Endothelial cell of umbilical vein (primary cell): ENCODE results near the gene IFITM10. TPM values are rescaled to one million over a fixed set of nuclear protein-coding genes. Genes with fewer than 3 reads are reported as not detected.

Experiments
- BruUV-seq: library from RNA; stranded (reverse); fragments of 400-500 nt; replicated peaks from 2 replicates; lab custom pipeline; 2021; lab: Mats Ljungman, UMichigan
- CTCF ChIA-PET: fragments of 300-600, 350-600 bp; sonication (Branson Sonifier 250); formaldehyde crosslinking; loops from one replicate; lab custom pipeline; 2021; ENCODE audit warnings: antibody characterized with exemption, inconsistent platforms; lab: Charles Lee
- POLR2A ChIA-PET: fragments of 300-600, 350-600 bp; sonication (Branson Sonifier 250); formaldehyde crosslinking; loops from one replicate; lab custom pipeline; 2021; ENCODE audit warnings: antibody characterized with exemption, inconsistent platforms; lab: Charles Lee
- DNase-seq: peaks from one replicate; pipeline ENCODE4 v3.0.0-alpha.2; 2011; ENCODE audit warnings: low read depth, low spot score
- FAIRE-seq: peaks from 2 replicates; lab custom pipeline; 2011; peaks lifted over from hg19 to GRCh38; lab: Jason Lieb, UNC
- H2AFZ ChIP-seq: 2 replicates; pipeline ENCODE4 v1.6.0; 2012; ENCODE audit warnings: low read depth, low read length, control low read depth, inconsistent platforms
- H3K27ac ChIP-seq: 2 replicates; pipeline ENCODE4 v1.5.1; 2011; ENCODE audit warnings: low read depth, mild to moderate bottlenecking, control low read depth, low read length, moderate library complexity; ENCODE audit not compliant: insufficient read depth
- H3K27me3 ChIP-seq, 2 experiments: 2 replicates each; pipeline versions ENCODE4 v1.6.0 to v1.6.1; 2011; ENCODE audit warnings: low read length in 2 of 2, mixed read lengths in 1 of 2; ENCODE audit not compliant: control insufficient read depth in 2 of 2, insufficient read depth in 2 of 2
- H3K36me3 ChIP-seq, 2 experiments: 2 replicates in 1 of 2; 3 replicates in 1 of 2; pipeline ENCODE4 v1.5.1; 2011; ENCODE audit warnings: low read length in 2 of 2, mild to moderate bottlenecking in 1 of 2, moderate library complexity in 1 of 2; ENCODE audit not compliant: control insufficient read depth in 2 of 2, insufficient read depth in 2 of 2; ENCODE audit errors: extremely low read depth in 1 of 2
- H3K4me1 ChIP-seq: 3 replicates; pipeline ENCODE4 v1.5.1; 2011; ENCODE audit warnings: mild to moderate bottlenecking, low read length; ENCODE audit not compliant: control insufficient read depth, insufficient read depth; ENCODE audit errors: extremely low read depth
- H3K4me2 ChIP-seq: 2 replicates; pipeline ENCODE4 v1.6.1; 2011; ENCODE audit warnings: low read length, control low read depth, mixed read lengths; ENCODE audit not compliant: insufficient read depth
- H3K4me3 ChIP-seq, 3 experiments: fragments of 200-600 bp in 1 of 3; sonication (generic), shearing (Covaris generic) in 1 of 3; replicated peaks in 1 of 3; 2 replicates each; pipeline ENCODE4 v1.5.1; 2011 to 2016; ENCODE audit warnings: control low read depth in 3 of 3, low read length in 3 of 3, mild to moderate bottlenecking in 2 of 3, inconsistent platforms in 1 of 3, low read depth in 1 of 3, moderate library complexity in 1 of 3; ENCODE audit not compliant: insufficient read depth in 1 of 3
- H3K79me2 ChIP-seq: 2 replicates; pipeline ENCODE4 v1.6.0; 2012; ENCODE audit warnings: low read length, inconsistent platforms; ENCODE audit not compliant: control insufficient read depth, insufficient read depth
- H3K9ac ChIP-seq: replicated peaks from 2 replicates; pipeline ENCODE3; 2011; ENCODE audit warnings: low read length, control low read depth; ENCODE audit not compliant: insufficient read depth; ENCODE audit errors: extremely low read depth
- H3K9me1 ChIP-seq: replicated peaks from 3 replicates; pipeline ENCODE4 v1.6.0; 2011; ENCODE audit warnings: mild to moderate bottlenecking, low read length; ENCODE audit not compliant: control insufficient read depth, insufficient read depth; ENCODE audit errors: extremely low read depth
- H3K9me3 ChIP-seq: replicated peaks from 2 replicates; pipeline ENCODE4 v1.5.1; 2012; ENCODE audit warnings: low read length, inconsistent platforms; ENCODE audit not compliant: control insufficient read depth, insufficient read depth
- H4K20me1 ChIP-seq: replicated peaks from 2 replicates; pipeline ENCODE3; 2011; ENCODE audit warnings: mild to moderate bottlenecking, low read length; ENCODE audit not compliant: control insufficient read depth, insufficient read depth; ENCODE audit errors: extremely low read depth
- EZH2 ChIP-seq: IDR thresholded peaks from 2 replicates; pipeline ENCODE4 v1.6.1; 2012; ENCODE audit warnings: borderline replicate concordance, low read depth, mild to moderate bottlenecking, moderate library complexity, low read length, inconsistent platforms; ENCODE audit not compliant: severe bottlenecking
- FOS ChIP-seq: IDR thresholded peaks from 2 replicates; pipeline ENCODE4 v1.6.1; 2011; ENCODE audit warnings: mild to moderate bottlenecking, low read length, moderate library complexity, borderline replicate concordance; ENCODE audit not compliant: insufficient read depth
- GATA2 ChIP-seq: IDR thresholded peaks from 2 replicates; pipeline ENCODE4 v1.7.0; 2011; ENCODE audit warnings: low read depth, mild to moderate bottlenecking, moderate library complexity, mixed read lengths, low read length; ENCODE audit not compliant: insufficient read length, insufficient read depth
- JUN ChIP-seq: IDR thresholded peaks from 2 replicates; pipeline ENCODE4 v1.6.1; 2011; ENCODE audit warnings: borderline replicate concordance, low read depth; ENCODE audit not compliant: insufficient read length, insufficient read depth
- MYC ChIP-seq: IDR thresholded peaks from one replicate; pipeline ENCODE4 v1.6.1; 2011; ENCODE audit warnings: mild to moderate bottlenecking, low read depth, low read length
- POLR2A ChIP-seq: IDR thresholded peaks from 2 replicates; pipeline ENCODE4 v1.6.1; 2012; ENCODE audit warnings: low read depth, mild to moderate bottlenecking, control low read depth, low read length
- POLR2AphosphoS5 ChIP-seq: IDR thresholded peaks from 2 replicates; pipeline ENCODE4 v1.6.1; 2012; ENCODE audit warnings: low read depth, mild to moderate bottlenecking, control low read depth, low read length, moderate library complexity; ENCODE audit not compliant: insufficient read depth
- dilution Hi-C: fragments of 300-500 bp; cut with MboI; formaldehyde crosslinking; loops from one replicate; pipeline ENCODE4 v1.15.0; 2019; ENCODE audit warnings: low sequenced_read_pairs; ENCODE audit not compliant: extremely low pct_ligation_motif_present
- intact Hi-C: fragments of 100-400 bp; cut with micrococcal nuclease; formaldehyde crosslinking; loops from one replicate; pipeline ENCODE4 v1.10.0; 2022
- polyA plus RNA-seq, 4 experiments: library from polyadenylated mRNA; depleted of rRNA in 3 of 4; stranded (reverse) in 3 of 4; unstranded in 1 of 4; fragments of >200 nt; gene quantifications; 2 replicates each; pipeline versions ENCODE4 v1.2.1 to v1.2.3, GENCODE V29; 2011 to 2012; ENCODE audit warnings: missing spikeins in 1 of 4
- total RNA-seq: library from RNA; stranded (reverse); gene quantifications from 2 replicates; pipeline ENCODE4 v1.2.3, GENCODE V29; 2021
- TF ChIP-seq, protein P1 (sequence below), 2 donors: IDR thresholded peaks; 1 replicate in 1 of 2; 2 replicates in 1 of 2; pipeline ENCODE4 v1.5.1; 2011; ENCODE audit warnings: low read length in 2 of 2, mild to moderate bottlenecking in 2 of 2, moderate library complexity in 2 of 2, control low read depth in 1 of 2, inconsistent platforms in 1 of 2, low read depth in 1 of 2; ENCODE audit not compliant: insufficient read depth in 1 of 2; ENCODE audit errors: extremely low read depth in 1 of 2
- TF ChIP-seq, protein P2 (sequence below): IDR thresholded peaks from 2 replicates; pipeline ENCODE4 v1.6.1; 2011; ENCODE audit not compliant: insufficient read depth, insufficient read length

IFITM10 gene
- total and polyA plus RNA-seq, 2 donors (not counting 3 experiments of a cell fraction or from before 2014, with no cell fraction given), result 0.04 to 0.66 TPM

DNA sequence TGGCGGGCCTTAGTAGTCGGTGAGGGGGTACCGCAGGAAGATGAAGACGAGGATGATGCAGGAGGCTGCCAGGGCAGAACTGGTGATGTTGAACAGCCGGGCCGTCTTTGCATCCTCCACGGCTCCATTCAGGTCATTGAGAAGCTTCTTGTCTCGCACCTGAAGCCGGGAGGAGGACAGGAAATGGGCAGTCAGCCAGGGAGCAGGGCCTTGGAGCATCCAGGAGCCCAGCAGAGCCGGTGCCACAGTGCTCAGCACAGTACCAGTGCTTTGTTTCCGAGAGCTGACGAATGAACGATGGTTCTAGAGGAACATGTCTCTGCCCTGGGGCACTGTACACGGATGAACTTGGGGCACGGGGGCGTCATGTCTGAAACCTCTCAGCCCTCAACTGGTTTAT, 15.1 kb downstream of the IFITM10 start:
- Histone ChIP-seq H3K27me3 (no peaks in the 10 kb centered on the region), H2AFZ (no peak overlapping the region), H4K20me1 (no peaks in the 10 kb centered on the region), H3K4me1 (no peaks in the 10 kb centered on the region), H3K27ac (no peak overlapping the region), H3K4me3 (no peak overlapping the region), H3K4me2 (no peak overlapping the region), H3K79me2 (no peaks in the 10 kb centered on the region), H3K36me3 (no peaks in the 10 kb centered on the region), H3K9me3 (no peaks in the 10 kb centered on the region), H3K9ac (no peak overlapping the region), H3K9me1 (no peaks in the 10 kb centered on the region)
- dilution Hi-C loops (no loop called here), intact Hi-C loops (no loop called here)
- DNase-seq (no peak), FAIRE-seq (no peak)
- no TSS peak for BruUV-seq
- POLR2A ChIA-PET, result no interaction called here
- CTCF ChIA-PET, result no interaction called here
- TF ChIP-seq POLR2A, result no peak
- TF ChIP-seq, protein P1, sequence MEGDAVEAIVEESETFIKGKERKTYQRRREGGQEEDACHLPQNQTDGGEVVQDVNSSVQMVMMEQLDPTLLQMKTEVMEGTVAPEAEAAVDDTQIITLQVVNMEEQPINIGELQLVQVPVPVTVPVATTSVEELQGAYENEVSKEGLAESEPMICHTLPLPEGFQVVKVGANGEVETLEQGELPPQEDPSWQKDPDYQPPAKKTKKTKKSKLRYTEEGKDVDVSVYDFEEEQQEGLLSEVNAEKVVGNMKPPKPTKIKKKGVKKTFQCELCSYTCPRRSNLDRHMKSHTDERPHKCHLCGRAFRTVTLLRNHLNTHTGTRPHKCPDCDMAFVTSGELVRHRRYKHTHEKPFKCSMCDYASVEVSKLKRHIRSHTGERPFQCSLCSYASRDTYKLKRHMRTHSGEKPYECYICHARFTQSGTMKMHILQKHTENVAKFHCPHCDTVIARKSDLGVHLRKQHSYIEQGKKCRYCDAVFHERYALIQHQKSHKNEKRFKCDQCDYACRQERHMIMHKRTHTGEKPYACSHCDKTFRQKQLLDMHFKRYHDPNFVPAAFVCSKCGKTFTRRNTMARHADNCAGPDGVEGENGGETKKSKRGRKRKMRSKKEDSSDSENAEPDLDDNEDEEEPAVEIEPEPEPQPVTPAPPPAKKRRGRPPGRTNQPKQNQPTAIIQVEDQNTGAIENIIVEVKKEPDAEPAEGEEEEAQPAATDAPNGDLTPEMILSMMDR (IDR thresholded peaks at IDR 0.05; ENCODE audit: extremely low read depth in 1 of 2, insufficient read depth in 1 of 2, low read depth in 1 of 2, low read length in 2 of 2), result no peak
- TF ChIP-seq MYC, result no peak
- no peak for TF ChIP-seq GATA2
- no peak for TF ChIP-seq POLR2AphosphoS5
- TF ChIP-seq, protein P2, sequence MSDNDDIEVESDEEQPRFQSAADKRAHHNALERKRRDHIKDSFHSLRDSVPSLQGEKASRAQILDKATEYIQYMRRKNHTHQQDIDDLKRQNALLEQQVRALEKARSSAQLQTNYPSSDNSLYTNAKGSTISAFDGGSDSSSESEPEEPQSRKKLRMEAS, result no peak
- no peak for TF ChIP-seq JUN
- no peak for TF ChIP-seq FOS
- TF ChIP-seq EZH2, result no peak
